Neural progenitor cell (in vitro differentiated cells): ENCODE data around the gene SPAAR.

Source experiments
- EZH2 ChIP-seq: fragments of 200-600 bp; sonication (generic); IDR thresholded peaks from 2 replicates; pipeline ENCODE4 v1.6.1; 2017; ENCODE audit warnings: antibody characterized with exemption, mild to moderate bottlenecking, moderate library complexity
- EZH2phosphoT487 ChIP-seq: fragments of 200-600 bp; sonication (generic); IDR thresholded peaks from 2 replicates; pipeline ENCODE4 v1.6.1; 2017; ENCODE audit warnings: antibody characterized with exemption
- TF ChIP-seq, protein P1 (sequence below): fragments of 200-600 bp; sonication (generic); IDR thresholded peaks from 2 replicates; pipeline ENCODE4 v1.5.1; 2017; ENCODE audit warnings: antibody characterized with exemption, mild to moderate bottlenecking

DNA sequence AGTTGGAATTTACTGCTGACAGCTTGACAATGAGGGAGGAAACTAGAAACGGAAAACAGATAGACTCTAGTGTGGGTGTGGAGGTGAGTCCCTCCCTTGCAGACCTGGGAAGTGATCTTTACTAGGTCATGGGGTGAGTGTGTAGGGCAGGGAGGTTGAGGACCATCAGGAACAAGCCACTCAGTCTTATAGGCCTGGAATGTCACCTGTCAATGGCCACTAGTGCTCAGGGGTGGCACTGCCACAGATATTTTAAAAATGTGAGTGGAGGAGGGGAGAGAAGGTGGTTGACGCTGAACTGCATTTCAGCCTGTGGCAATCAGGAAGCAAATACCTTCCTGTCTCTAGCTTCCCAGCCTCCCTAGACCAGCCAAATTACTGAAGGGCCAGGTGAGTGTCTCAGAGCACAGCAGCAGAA, 39.6 kb downstream of the SPAAR start:
- TF ChIP-seq, protein P1, sequence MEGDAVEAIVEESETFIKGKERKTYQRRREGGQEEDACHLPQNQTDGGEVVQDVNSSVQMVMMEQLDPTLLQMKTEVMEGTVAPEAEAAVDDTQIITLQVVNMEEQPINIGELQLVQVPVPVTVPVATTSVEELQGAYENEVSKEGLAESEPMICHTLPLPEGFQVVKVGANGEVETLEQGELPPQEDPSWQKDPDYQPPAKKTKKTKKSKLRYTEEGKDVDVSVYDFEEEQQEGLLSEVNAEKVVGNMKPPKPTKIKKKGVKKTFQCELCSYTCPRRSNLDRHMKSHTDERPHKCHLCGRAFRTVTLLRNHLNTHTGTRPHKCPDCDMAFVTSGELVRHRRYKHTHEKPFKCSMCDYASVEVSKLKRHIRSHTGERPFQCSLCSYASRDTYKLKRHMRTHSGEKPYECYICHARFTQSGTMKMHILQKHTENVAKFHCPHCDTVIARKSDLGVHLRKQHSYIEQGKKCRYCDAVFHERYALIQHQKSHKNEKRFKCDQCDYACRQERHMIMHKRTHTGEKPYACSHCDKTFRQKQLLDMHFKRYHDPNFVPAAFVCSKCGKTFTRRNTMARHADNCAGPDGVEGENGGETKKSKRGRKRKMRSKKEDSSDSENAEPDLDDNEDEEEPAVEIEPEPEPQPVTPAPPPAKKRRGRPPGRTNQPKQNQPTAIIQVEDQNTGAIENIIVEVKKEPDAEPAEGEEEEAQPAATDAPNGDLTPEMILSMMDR = no peak
- no peak for TF ChIP-seq EZH2
- TF ChIP-seq EZH2phosphoT487 = no peak
